HG02610 (cell line): ENCODE data around the gene DGKQ.

Experiments
- ATAC-seq: cut with Tn5 transposase; IDR thresholded peaks from one replicate; pipeline ENCODE4 v1.9.1; 2021; ENCODE audit warnings: mild to moderate bottlenecking, moderate library complexity; ENCODE audit not compliant: unreplicated experiment

The DGKQ gene

DNA sequence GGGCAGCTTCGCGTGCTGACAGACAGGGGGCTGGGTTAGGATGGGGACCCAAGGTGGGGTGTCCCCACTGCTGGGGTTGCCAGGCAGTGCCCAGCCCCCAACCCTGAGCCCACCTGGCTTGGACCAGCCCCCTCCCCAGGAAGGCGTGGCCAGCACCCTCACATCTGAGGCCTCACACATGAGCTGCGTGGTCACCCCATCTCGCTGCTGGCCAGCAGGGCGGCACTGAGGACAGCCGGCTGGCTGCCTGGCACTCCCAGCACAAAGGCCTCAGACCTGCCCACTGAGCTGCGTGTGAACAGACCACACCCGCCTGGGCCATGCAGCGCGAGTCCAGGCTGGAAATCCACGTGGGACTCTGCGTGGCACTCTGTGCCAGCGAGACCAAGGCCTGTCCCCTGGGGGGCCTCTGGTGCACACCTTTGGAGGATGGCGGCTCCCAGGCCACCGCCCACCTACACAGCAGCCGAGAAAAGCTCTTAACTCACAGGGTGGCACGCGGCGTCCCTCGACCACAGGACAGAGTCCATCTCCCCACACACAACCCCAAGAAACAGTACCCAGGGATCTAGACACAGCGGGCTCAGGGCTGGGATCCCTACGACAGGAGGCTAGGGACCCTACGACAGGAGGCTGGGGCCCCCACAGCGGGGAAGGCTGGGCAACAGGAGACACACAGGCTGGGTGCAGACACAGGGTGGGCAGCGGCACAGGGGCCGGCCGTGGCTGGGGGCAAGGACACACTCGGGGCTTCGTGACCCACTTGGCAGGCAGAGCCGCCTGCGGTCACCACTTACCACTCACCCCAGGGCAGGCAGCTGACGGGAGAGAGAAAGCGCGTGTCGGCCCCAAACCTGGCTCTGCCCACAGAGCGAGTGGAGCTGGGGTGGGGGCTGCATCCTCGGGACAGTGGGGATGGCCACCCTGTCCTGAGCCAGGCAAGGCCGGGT lies 9.8 kb downstream of the DGKQ start:
- no peak for ATAC-seq

DNA sequence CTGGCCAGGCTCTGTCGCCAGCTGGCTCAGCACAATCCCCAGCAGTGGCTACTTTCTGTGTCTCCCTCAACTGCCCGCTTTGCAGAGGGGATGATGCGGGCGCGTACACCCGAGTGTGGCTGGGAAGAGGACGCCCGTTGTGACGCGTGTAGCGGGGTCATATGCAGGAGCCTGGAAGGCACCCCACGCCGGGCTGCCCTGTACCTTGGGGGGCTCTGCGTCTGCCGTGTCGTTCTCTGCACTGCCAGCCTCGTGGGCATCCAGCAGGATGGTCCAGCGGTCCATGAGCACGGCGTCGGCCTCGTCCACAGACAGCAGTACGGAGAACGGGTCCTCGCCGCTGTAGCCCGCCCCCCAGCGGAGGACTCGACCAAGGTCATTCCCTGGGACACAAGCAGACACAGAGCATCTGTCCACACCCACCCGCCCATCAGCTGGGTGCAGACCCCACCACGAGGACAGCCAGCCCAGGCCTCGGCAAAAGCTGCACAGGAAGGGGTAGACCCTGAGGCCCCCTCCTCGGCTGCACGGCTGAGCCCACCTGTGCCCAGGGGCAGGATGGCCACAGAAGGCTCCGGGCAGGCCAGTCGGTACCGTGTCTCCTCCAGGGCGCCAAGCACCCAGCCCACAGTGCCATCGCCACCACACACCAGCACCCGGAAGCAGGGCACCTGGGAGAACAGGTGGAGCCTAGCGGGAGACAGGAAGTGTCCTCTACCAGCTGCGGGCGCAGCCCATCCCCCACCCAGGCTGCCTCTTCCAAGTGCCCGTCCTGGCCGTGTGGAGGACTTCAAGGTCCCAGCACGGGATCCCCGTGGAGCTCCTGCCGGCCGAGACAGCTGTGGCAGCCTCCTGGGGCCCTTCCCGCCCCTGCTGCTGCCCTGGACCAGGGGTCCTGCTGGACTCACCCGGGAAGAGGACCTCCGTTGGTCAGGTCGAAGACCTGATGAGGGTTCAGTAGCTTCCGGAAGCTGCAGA lies 10.8 kb downstream of the DGKQ start:
- no peak for ATAC-seq

DNA sequence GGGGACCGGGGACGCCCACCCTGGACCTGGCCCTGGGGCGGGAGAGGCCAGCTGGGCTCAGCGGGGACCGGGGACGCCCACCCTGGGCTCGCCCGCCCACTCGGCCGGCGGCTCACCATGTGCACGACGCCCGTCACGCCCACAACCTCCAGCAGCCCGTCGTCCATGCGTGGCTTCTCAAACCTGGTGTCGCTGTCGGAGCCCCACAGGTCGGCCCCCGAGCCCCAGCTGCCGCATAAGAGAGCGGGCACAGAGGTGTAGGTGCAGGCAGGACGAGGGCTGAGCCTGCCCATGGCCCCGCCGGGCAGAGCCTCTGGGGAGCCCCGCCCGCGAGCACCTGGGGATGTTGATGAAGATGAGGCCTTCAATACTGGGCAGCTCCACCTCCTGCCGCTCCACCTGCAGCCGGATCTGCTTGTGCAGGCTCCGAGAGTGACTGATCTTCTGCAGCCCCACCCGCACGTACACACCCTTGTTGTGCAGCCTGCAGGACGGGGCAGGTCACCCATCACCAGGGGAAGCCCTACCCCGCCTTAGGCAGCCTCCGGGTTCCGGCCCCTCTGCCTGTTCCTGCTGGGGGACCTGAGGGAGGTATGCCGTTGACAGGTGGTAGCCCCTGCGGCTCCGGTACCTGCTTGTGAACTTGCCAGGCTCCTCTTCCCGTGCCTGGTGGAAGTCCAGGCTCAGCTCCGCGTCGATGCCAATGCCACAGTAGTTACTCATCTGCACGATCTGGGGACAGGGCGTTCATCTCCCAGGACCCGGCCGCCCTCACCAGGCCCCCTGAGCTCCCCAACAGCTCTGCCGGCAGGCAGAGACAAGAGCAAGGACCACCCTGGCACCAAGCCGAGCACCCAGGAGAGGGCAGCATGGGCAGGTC lies 11.8 kb downstream of the DGKQ start:
- no peak for ATAC-seq

DNA sequence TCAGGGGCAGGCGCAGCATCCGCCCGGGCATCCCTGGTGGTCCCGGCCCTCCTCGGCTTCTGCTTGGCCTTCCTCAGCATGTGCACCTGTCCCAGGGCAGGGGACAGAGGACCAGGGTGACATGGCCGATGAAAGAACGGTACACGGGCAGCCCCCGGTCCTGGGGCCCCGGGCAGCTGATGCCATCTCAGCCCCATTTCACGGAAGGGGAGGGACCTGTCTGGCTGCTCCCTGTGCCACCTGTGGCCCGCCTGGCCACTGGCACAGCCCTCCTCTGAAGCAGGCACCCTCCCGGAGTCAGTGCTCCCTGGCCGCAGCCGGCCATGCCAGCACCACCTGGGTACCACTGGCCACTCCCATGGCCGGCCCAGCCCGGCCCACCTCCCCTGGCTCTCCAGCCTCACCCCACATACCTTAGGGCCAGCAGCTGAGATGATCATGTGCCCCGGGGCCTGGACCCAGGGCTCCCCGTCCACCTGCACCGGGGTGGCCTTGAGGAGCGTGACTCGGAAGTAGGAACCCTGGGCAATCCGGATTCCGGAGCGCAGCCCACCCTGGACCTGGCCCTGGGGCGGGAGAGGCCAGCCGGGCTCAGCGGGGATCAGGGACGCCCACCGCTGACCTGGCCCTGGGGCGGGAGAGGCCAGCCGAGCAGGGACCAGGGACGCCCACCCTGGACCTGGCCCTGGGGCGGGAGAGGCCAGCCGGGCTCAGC lies 12.6 kb downstream of the DGKQ start:
- no peak for ATAC-seq

DNA sequence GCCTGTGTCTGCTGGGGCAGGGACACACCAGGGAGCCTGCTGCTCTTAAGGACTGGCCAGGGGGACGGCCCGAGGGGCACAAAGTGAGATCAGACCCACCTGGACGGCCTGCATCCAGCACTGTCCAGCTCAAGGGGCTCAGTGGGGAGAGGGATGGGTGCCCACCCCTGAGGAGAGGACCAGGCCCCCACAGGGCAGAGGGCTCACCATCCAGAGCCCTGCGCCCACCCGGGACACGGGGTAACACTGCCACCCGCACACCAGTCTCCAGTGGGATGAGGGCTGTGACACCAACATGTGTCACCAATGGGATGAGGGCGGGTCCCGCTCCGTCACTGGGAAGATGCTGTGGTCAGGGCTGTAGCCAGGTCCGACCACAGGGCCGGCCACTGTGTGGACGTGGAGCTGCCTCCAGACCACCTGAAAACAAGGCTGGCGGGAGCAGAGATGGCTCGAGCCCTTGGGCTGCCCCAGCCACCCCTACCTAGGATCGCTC lies 13.2 kb downstream of the DGKQ start:
- no peak for ATAC-seq

DNA sequence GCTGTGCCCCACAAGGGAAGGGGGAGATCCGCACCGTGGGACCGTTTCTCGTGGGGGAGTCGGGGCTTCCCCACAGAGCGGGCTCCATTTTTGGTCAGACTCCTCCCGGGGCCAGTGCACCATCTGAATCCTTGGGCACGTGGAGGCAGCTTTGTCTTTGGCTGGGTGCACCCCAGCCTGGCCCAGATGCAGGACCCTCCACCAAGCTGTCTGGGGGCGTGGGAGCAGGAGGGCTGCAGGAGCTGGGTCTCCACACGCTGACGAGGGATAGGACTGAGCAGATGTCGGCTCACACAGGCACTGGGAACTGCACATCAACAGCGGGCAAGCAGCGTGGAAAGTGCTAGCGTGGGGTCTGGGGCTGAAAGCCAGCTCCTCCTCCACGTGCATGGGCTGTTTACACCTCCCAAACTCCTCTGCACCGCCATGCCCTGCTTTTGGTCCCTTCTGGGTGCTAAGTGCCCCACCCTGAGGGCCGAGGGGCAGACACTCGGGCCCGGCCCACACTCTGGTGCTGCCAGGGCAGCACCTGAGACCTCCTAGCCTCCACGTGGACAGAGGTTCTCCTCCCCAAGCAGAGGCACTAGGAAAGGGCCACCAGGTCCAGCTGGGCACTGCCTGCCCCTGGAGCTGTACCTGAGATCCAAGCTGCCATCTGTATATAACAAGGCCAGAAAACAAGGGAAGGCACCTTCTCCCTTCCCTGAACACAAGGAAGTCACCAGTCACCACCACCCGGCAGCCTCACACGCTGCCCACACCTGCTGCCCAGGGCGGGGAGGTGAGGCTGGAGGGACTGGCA lies 13.8 kb downstream of the DGKQ start:
- no peak for ATAC-seq

DNA sequence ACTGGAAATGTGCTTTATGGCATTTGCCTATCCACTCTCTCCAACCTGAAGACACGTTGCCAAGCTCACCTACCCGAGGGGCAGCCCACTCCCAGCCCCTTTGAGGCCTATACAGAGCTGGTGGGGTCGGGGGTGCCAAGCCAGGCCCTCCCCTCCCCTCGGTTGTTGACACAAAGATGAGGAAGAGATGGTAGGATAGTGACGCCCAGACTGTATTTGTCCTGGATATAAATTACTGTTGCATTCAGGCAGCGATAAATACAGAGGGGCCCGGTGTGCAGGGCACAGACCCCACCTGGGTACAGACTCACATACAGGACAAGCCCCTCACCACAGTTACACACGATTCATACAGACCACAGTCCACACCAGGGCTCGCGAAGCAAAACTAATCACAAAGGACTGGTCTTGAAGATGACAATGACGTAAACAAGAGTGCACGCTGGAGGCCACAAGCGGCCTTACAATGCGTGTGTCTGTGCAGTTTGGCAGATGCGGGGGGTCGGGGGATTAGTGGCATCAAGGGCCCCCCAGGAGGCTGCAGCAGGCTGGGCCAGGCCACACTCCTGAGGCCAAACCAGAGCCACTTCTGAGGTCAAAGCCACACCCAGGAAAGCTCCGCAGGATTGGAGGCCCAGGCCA lies 14.6 kb downstream of the DGKQ start:
- no peak for ATAC-seq

DNA sequence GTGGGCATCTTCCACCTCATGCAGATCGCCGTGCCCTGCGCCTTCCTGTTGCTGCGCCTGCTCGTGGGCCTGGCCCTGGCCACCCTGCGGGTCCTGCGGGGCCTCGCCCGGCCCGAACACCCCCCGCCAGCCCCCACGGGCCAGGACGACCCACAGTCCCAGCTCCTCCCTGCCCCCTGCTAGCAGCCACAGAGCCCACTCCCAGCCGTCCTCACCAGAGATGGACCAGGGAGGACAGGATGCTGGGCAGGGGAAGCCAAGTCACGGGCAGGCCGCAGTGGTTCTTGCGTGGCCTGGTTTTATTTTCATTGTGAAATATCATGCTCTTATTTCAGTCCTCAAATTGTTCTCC lies 15.1 kb downstream of the DGKQ start:
- no peak for ATAC-seq

DNA sequence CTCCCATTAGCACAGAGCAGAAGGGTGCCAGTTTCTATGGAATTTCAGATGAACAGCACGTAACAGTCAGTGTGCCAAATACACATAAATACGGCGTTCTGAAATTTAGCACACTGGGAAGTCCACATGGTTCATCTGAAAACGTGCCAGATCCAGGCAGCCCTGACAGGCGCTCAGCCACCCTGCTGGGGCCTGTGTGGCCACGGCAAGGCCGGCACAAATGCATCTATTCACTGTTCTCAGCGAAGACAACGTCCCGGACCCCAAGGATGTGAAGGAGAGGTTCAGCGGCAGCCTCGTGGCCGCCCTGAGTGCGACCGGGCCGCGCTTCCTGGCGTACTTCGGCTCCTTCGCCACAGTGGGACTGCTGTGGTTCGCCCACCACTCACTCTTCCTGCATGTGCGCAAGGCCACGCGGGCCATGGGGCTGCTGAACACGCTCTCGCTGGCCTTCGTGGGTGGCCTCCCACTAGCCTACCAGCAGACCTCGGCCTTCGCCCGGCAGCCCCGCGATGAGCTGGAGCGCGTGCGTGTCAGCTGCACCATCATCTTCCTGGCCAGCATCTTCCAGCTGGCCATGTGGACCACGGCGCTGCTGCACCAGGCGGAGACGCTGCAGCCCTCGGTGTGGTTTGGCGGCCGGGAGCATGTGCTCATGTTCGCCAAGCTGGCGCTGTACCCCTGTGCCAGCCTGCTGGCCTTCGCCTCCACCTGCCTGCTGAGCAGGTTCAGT lies 15.6 kb downstream of the DGKQ start:
- ATAC-seq, result no peak

DNA sequence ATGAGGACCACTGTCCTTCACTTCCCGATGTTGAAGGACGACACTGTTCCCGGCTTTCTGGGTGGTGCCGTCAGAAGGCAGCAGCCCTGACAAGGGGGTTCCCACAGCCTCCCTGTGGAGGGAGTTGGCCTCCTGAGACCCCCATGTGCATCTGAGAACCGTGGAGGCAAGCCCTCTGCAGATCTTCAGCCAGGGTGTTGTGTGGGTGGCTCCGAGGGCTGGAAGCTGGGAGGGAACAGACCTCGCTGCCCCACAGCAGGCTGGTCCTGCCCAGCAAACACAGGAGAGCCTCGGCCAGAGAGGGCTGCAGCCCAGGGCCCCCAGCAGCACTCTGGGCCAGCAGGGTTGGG lies 16.2 kb downstream of the DGKQ start:
- ATAC-seq, result no peak

DNA sequence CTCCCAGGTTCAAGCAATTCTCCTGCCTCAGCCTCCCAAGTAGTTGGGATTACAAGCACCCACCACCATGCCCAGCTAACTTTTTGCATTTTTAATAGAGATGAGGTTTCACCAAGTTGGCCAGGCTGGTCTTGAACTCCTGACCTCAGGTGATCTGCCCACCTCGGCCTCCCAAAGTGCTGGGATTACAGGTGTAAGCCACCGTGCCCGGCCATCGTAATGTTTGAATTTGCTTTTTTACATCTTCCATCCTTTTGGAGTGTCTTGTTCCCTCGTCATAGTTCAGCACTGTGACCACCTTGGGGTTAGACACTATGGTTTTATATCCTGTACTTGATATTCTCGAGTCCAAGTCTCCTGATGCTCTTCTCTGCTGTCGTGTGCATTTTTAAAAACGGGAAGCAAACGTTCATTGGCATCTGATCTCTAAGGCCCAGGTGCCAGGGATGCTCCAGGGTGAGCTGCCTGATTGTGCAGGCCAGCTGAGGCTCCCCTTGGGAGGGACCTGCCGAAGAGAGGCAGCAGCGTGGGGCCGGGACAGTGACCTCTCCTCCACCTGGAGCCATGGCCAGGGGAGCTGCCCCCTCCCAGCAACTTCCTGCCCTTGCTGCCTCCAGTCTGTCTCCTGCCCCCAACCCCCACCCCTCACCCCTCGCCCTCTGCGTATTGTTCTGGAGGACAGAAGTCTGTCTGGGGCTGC lies 16.7 kb downstream of the DGKQ start:
- ATAC-seq, result no peak

DNA sequence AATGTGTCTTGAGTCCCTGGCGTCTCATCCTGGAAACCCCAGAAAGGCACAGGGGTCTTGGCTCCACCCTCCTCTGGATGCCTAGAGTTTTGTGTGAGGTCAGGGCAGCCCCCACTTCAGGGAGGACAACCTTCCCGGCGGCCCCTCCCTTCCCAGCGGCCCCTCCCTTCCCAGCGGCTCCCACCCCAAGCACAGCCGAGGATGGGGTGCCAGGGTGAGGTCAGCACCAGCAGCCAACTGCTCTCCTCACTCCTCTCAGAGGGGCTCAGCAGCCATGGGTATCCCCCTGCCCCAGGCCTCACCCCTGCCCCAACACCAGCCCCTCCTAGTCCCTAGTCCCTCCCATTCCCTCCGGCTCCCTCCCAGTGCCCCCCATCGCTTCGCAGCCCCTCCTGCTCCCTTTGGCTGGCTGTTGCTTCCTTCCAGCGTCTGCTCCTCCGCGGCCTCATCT lies 17.4 kb downstream of the DGKQ start:
- ATAC-seq, result no peak

DNA sequence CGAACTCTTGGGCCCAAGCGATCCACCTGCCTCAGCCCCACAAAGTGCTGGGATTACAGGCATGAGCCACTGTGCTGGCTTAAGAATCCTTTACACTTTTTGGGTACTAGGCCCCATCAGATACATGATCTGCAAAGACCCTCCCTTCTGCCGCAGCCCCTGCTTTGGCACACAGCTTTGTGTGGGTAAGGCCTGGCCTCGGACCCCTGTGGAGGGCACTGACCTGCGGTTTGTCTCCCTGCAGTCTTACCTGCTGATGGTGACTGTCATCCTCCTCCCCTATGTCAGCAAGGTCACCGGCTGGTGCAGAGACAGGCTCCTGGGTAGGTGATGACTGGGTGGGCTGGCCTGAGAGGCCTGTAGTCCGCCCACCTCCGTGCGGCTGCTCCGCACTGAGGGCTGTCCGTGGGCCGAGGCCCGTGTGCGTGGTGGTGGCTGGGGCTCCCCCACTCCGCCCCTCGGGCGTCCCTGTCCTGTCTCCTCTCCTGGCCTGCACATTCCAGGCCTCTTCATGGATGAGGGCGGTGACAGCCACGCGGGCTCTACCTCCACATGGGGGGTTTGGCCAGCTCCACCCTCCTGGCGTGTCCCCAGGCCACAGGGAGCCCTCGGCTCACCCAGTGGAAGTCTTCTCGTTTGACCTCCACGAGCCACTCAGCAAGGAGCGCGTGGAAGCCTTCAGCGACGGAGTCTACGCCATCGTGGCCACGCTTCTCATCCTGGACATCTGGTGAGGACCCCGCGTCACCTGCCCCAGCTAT lies 18.0 kb downstream of the DGKQ start:
- no peak for ATAC-seq

DNA sequence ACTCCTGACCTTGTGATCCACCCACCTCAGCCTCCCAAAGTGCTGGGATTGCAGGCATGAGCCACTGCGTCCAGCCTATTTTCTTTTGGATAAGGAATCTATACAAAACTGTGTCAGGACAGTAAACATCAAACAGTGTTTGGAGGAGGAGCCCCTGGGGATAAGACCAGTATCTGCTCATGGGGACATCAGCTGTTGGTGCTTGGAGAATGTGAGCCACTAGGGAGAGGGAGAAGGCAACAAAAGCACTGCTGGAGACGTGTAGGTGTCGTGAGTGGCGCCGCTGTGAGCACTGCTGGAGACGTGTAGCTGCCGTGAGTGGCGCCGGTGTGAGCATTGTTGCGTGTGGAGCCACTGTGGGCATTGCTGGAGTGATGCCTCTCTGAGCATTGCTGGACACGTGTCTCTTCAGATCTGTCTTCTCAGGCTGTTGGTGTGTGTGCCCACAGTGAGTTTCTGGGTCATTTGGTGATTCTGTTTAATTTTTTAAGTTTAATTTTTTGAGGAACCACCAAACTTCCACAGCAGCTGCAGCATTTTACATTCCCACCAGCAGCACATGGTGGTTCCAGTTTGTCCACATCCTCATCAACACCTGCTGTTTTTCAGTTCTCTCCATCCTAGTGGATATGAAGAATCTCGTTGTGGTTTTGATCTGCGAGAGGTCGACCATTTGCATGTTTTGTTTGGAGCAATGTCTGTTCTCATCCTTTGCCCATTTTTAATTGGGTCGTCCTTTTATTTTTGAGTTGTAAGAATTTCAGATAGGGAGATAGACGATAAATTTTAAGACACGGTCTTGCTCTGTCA lies 19.0 kb downstream of the DGKQ start:
- ATAC-seq, result no peak

DNA sequence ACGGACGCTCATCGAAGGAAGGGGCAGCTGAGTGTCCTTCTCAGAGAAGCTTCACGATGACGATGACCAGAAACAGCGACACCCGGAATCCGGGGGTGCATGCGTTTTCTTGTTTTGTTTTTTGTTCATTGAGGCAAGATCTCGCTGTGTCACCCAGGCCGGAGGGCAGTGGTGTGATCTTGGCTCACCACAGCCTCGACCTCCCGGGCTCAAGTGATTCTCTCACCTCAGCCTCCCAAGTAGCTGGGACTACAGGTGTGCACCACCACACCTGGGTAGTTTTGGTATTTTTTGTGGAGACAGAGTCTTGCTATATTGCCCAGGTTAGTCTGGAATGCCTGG lies 19.8 kb downstream of the DGKQ start:
- ATAC-seq, result no peak
